WI38 (cell line): ENCODE results near the gene RITA1.

Experiments
- H3K4me3 ChIP-seq: 2 replicates; pipeline ENCODE4 v1.5.1; 2011; ENCODE audit warnings: low read depth, mild to moderate bottlenecking, control low read depth, low read length
- TF ChIP-seq, protein P1 (sequence below): IDR thresholded peaks from 2 replicates; pipeline ENCODE4 v1.5.1; 2012; ENCODE audit warnings: low read depth, mild to moderate bottlenecking, control low read depth, low read length

Gene RITA1

DNA sequence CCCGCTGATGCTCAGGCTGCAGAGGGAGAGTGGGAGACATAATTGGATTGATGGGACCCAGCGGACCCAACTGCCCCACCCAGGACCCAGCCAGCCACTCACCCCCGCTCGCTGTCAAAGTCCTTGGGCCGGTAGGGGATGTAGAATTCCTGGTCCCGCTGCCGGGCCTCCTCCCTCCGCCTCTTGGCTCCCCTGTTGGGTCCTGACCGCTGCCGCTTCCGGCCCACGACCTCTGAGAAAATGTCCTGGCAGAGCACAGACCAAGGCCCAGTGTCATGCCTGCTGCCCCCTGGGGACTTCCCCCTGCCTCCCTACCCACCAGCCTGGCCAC is 22.5 kb upstream of the RITA1 start:
- TF ChIP-seq, protein P1, sequence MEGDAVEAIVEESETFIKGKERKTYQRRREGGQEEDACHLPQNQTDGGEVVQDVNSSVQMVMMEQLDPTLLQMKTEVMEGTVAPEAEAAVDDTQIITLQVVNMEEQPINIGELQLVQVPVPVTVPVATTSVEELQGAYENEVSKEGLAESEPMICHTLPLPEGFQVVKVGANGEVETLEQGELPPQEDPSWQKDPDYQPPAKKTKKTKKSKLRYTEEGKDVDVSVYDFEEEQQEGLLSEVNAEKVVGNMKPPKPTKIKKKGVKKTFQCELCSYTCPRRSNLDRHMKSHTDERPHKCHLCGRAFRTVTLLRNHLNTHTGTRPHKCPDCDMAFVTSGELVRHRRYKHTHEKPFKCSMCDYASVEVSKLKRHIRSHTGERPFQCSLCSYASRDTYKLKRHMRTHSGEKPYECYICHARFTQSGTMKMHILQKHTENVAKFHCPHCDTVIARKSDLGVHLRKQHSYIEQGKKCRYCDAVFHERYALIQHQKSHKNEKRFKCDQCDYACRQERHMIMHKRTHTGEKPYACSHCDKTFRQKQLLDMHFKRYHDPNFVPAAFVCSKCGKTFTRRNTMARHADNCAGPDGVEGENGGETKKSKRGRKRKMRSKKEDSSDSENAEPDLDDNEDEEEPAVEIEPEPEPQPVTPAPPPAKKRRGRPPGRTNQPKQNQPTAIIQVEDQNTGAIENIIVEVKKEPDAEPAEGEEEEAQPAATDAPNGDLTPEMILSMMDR = no peak
- no peak overlapping the region for H3K4me3 ChIP-seq

DNA sequence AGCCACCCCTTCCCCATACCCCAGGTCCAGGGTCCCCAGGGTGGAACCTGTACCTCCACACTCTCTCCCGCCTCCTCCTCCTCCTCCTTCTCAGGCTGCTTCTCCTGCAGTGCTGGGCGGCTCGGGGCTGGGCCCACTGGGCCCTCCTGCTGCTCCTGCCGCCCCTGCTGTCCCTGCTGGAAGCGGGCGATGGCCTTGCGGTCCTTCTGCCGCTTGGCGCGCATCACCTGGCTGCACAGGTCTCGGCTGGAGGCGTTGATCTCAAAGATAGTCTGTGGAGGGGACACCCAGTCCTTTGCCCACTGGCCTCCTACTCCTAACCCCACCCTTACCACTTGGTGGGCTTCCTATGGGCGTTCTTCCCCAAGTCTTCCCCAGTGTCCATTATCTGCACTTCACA is 21.5 kb upstream of the RITA1 start:
- TF ChIP-seq, protein P1 = no peak

DNA sequence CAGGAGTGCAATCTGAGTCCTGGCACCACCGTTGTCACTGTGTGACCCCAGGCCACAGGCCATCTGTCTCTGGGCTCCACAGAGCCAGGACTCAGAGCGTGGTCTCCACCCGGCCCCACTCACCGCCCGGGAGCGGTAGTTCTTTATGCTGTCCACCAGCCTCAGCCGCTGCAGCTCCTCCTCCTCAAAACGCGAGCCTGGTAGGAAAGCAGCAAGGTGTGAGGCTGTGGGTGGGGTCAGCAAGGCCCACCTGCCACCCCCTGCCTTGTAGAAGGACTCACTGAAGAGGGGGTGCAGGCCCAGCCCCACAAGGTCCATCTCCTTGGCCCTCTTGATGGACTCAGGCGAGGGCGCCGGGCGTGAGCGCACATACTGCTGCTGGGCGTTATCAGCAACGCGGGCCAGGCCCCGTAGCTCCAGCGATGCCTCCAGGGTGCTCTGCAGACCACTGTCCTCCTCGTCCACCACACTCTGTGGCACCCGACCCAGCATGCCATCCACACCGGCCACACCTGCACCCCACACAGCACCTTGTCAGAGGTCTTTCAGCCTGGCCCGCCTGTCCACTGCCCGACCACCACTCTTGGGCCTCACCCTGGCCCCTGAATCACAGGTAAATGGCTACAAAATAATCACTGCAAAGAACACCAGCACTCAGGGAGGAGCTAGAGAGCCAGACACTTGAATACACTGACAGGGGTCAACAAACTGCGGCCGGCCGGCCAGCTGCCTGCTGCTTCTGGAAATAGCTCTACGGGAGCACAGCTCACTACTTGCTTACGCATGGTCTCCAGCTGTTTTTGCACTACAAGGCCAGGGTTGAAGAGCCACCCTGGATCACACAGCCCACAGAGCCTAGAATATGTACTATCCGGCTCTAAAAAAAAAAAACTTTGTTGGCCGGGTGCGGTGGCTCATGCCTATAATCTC is 19.7 kb upstream of the RITA1 start:
- TF ChIP-seq, protein P1 = no peak
- H3K4me3 ChIP-seq = no peak overlapping the region

More for the DNA sequence above, 21.5 kb upstream of the RITA1 start:
- no peak overlapping the region for H3K4me3 ChIP-seq

DNA sequence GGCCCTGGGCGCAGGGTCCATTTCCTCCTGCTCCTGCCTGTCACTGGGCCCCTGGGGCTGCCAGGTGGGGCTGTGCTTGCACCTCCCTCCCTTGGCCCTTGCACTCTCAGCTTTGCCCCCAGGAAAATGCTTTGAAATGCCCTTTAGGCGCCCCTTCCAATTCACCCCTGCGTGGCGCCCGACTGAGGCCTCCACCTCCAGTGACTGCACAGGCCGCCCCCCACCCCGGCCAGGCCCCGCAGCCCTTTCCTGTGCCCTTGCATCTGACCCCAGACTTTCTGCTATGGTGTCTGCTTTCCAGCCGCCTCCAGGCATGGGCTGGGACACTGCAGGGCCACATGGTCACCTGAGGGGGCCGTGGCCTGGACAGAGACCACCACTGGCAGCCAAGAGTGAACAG is 17.7 kb upstream of the RITA1 start:
- TF ChIP-seq, protein P1 = no peak
- no peak overlapping the region for H3K4me3 ChIP-seq

DNA sequence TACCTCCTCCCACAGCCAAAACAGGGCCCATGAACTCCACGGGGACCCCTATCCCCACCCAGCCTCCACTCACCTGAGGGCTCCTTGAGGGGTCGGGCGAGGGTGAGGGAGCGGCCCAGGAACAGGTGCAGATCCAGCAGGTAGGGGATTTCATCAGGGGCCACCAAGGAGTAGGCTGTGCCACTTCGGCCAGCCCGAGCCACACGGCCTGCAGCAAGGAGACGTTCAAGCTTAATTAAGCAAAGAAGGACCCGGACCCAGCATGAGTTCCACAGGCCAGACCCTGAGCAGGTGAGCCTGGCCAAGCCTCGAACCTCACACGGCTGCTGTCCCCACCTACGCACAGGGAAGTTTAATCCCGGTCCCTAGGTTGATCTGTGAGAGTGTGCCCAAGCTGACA is 15.8 kb upstream of the RITA1 start:
- TF ChIP-seq, protein P1 = no peak
- no peak overlapping the region for H3K4me3 ChIP-seq

DNA sequence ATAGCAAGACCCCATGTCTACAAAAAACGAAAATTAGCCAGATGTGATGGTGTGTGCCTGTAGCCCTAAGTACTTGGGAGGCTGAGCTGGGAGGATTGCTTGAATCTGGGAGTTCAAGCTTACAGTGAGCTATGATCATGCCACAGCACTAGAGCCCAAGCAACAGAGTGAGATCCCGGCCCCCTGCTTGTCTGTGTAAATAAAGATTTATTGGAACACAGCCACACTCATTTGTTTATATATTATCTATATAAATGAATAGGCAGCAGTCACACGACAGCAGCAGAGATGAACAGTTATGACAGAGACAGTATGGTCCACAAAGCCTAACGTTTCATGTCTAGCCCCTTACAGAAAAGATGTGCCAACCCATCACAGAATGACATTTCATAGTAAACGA is 15.1 kb upstream of the RITA1 start:
- no peak overlapping the region for H3K4me3 ChIP-seq
- TF ChIP-seq, protein P1 = no peak

DNA sequence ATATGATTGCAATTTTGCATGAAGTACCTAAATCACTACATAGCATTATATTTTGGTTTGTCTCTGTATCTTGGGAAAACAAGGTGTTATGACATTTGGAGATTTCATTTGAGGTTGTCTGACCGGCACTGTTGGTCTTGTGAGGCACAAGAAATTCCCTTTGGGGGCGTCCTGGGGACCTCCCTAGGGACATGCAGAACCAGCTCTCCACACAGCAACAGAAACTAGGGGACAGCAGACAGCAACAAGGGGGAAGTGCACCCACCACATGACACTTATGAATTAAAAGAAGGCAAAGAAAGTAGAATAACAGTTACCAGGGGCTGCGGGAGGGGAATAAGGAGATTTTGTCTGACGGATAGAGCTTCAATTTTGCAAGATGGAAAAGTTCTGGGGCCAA is 14.6 kb upstream of the RITA1 start:
- H3K4me3 ChIP-seq = no peak overlapping the region
- TF ChIP-seq, protein P1 = no peak
